ENCODE data around the gene ARHGEF10L.

ARHGEF10L gene

GRCh38 chr1:17611991-17612390 lies 72.5 kb downstream of the ARHGEF10L start:
- Histone ChIP-seq H3K4me2 (ENCODE audit: low read length) (no peak overlapping the region), H3K4me3 (ENCODE audit: low read length) (no peak overlapping the region), H3K9me2 (replicated peaks; ENCODE audit: control insufficient read depth, low read length) (no peaks in the 10 kb centered on the region), H3K36me3 (ENCODE audit: control insufficient read depth, low read length) (no peaks in the 10 kb centered on the region), H3K27me3 (ENCODE audit: control insufficient read depth, low read length) (no peaks in the 10 kb centered on the region; the same call in 1 of the 2 replicates), H3K27ac (ENCODE audit: low read depth, low read length) (no peak overlapping the region), H4K20me1 (ENCODE audit: control insufficient read depth, insufficient read depth, low read depth, low read length) (no peaks in the 10 kb centered on the region), H3K9me3 (ENCODE audit: control insufficient read depth, insufficient read depth, low read length) (no peaks in the 10 kb centered on the region), H3K4me1 (ENCODE audit: control insufficient read depth, low read length) (no peaks in the 10 kb centered on the region), H3K79me2 (ENCODE audit: control insufficient read depth, low read length) (no peaks in the 10 kb centered on the region), H3F3A (ENCODE audit: control insufficient read depth, insufficient read depth) (no peaks in the 10 kb centered on the region)
- TF ChIP-seq EZH2phosphoT487 (IDR thresholded peaks at IDR 0.05; ENCODE audit: borderline replicate concordance, low read length) (no peak), CTCF (IDR thresholded peaks at IDR 0.05; ENCODE audit: low read depth, low read length, poor library complexity, severe bottlenecking) (no peak)

DNA sequence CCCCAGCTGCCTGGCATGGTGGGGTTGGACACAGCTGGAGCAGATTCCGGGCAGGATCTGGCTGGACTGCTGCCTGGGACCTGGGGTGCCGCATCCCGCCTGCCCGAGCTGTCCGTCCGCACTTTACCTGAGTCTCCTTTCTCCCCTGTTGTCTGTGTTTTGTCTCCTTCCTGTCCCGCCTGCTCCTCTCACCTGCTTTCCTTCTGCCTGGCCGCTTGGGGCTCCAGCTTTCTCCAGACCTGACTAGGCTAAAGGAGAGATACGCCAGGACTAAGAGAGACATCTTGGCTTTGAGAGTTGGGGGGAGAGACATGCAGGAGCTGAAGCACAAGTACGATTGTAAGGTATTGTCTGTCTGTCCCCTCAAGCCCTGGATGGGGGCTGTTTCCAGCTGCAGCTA lies 73.3 kb downstream of the ARHGEF10L start:
- Histone ChIP-seq H3K9me3 (ENCODE audit: control insufficient read depth, insufficient read depth, low read length) (no peaks in the 10 kb centered on the region), H3K4me3 (ENCODE audit: low read length) (no peak overlapping the region), H3K36me3 (ENCODE audit: control insufficient read depth, low read length) (no peaks in the 10 kb centered on the region)

GRCh38 chr1:17614586-17614985 lies 75.1 kb downstream of the ARHGEF10L start:
- Histone ChIP-seq H3F3A (ENCODE audit: control insufficient read depth, insufficient read depth) (no peaks in the 10 kb centered on the region), H3K4me2 (ENCODE audit: low read length) (no peak overlapping the region), H3K36me3 (ENCODE audit: control insufficient read depth, low read length) (no peaks in the 10 kb centered on the region), H3K27ac (ENCODE audit: low read depth, low read length) (no peak overlapping the region), H3K4me3 (ENCODE audit: low read length) (no peak overlapping the region), H3K27me3 (ENCODE audit: control insufficient read depth, low read length) (no peaks in the 10 kb centered on the region; the same call in 1 of the 2 replicates), H3K4me1 (ENCODE audit: control insufficient read depth, low read length) (no peaks in the 10 kb centered on the region), H4K20me1 (ENCODE audit: control insufficient read depth, insufficient read depth, low read depth, low read length) (no peaks in the 10 kb centered on the region), H3K79me2 (ENCODE audit: control insufficient read depth, low read length) (no peaks in the 10 kb centered on the region), H3K9me3 (ENCODE audit: control insufficient read depth, insufficient read depth, low read length) (no peaks in the 10 kb centered on the region), H3K9me2 (replicated peaks; ENCODE audit: control insufficient read depth, low read length) (no peaks in the 10 kb centered on the region)
- TF ChIP-seq CTCF (IDR thresholded peaks at IDR 0.05; ENCODE audit: low read depth, low read length, poor library complexity, severe bottlenecking) (no peak), EZH2phosphoT487 (IDR thresholded peaks at IDR 0.05; ENCODE audit: borderline replicate concordance, low read length) (no peak)

More for the DNA sequence above, 73.3 kb downstream of the ARHGEF10L start:
- H3F3A ChIP-seq (ENCODE audit: control insufficient read depth, insufficient read depth), result no peaks in the 10 kb centered on the region
- H3K27ac ChIP-seq (ENCODE audit: low read depth, low read length), result no peak overlapping the region
- no peaks in the 10 kb centered on the region for H3K9me2 ChIP-seq (replicated peaks; ENCODE audit: control insufficient read depth, low read length)
- no peaks in the 10 kb centered on the region for H4K20me1 ChIP-seq (ENCODE audit: control insufficient read depth, insufficient read depth, low read depth, low read length)
- H3K79me2 ChIP-seq (ENCODE audit: control insufficient read depth, low read length), result no peaks in the 10 kb centered on the region
- H3K4me1 ChIP-seq (ENCODE audit: control insufficient read depth, low read length), result no peaks in the 10 kb centered on the region
- no peak overlapping the region for H3K4me2 ChIP-seq (ENCODE audit: low read length)
- TF ChIP-seq EZH2phosphoT487 (IDR thresholded peaks at IDR 0.05; ENCODE audit: borderline replicate concordance, low read length) (no peak), CTCF (IDR thresholded peaks at IDR 0.05; ENCODE audit: low read depth, low read length, poor library complexity, severe bottlenecking) (peak; percentile 14)
- no peaks in the 10 kb centered on the region; the same call in 1 of the 2 replicates for H3K27me3 ChIP-seq (ENCODE audit: control insufficient read depth, low read length)

Measured in DOHH2 (cell line).